SK-N-SH treated with all-trans-retinoic acid at 6 μM for 48 hours (cell line): ENCODE results near the gene GLP1R.

Experiments used
- ATAC-seq: fragments of 200-7000 bp; cut with Tn5 transposase; 3 replicates; pipeline ENCODE4 v1.9.1; 2020; ENCODE audit warnings: mild to moderate bottlenecking, moderate library complexity
- ARNTL ChIP-seq: fragments of 450-650 bp; formaldehyde crosslinking; IDR thresholded peaks from 2 replicates; pipeline ENCODE4 v1.5.0; 2020; ENCODE audit warnings: low read depth, mild to moderate bottlenecking, moderate library complexity, borderline replicate concordance
- BACH2 ChIP-seq: fragments of 250-450 bp; sonication (Bioruptor Pico); IDR thresholded peaks from 2 replicates; pipeline ENCODE4 v1.9.0; 2021; ENCODE audit warnings: mild to moderate bottlenecking, borderline replicate concordance
- CSDC2 ChIP-seq: fragments of 250-450 bp; sonication (Bioruptor Pico); IDR thresholded peaks from 2 replicates; pipeline ENCODE4 v1.5.0; 2020; ENCODE audit warnings: mild to moderate bottlenecking, moderate library complexity
- ESRRG ChIP-seq: fragments of 250-450 bp; sonication (Bioruptor Pico); IDR thresholded peaks from 2 replicates; pipeline ENCODE4 v1.6.1; 2021; ENCODE audit warnings: mild to moderate bottlenecking
- GLIS3 ChIP-seq: fragments of 250-450 bp; sonication (Bioruptor Pico); IDR thresholded peaks from 2 replicates; pipeline ENCODE4 v1.5.0; 2020; ENCODE audit warnings: mild to moderate bottlenecking, moderate library complexity
- ISL1 ChIP-seq: fragments of 250-450 bp; sonication (Bioruptor Pico); IDR thresholded peaks from 2 replicates; pipeline ENCODE4 v2.1.2; 2022; ENCODE audit warnings: mild to moderate bottlenecking, moderate library complexity
- OSR1 ChIP-seq: fragments of 250-450 bp; sonication (Bioruptor Pico); IDR thresholded peaks from 2 replicates; pipeline ENCODE4 v1.8.0; 2022; ENCODE audit warnings: moderate library complexity, mild to moderate bottlenecking, inconsistent platforms
- PPARA ChIP-seq: fragments of 250-450 bp; sonication (Bioruptor Pico); IDR thresholded peaks from 2 replicates; pipeline ENCODE4 v1.5.0; 2020; ENCODE audit warnings: mild to moderate bottlenecking, borderline replicate concordance
- RARB ChIP-seq: fragments of 250-450 bp; sonication (Bioruptor Pico); IDR thresholded peaks from 2 replicates; pipeline ENCODE4 v1.8.0; 2021; ENCODE audit warnings: mild to moderate bottlenecking, moderate library complexity
- SNAI2 ChIP-seq: fragments of 250-450 bp; sonication (Bioruptor Pico); IDR thresholded peaks from 2 replicates; pipeline ENCODE4 v1.5.0; 2020; ENCODE audit warnings: mild to moderate bottlenecking, moderate library complexity
- TCF4 ChIP-seq: fragments of 250-450 bp; sonication (Bioruptor Pico); IDR thresholded peaks from 2 replicates; pipeline ENCODE4 v1.8.0; 2021; ENCODE audit warnings: mild to moderate bottlenecking, moderate library complexity, borderline replicate concordance
- TOX ChIP-seq: fragments of 250-450 bp; sonication (Bioruptor Pico); IDR thresholded peaks from 2 replicates; pipeline ENCODE4 v1.8.0; 2021; ENCODE audit warnings: mild to moderate bottlenecking, moderate library complexity, borderline replicate concordance
- TSHZ2 ChIP-seq: fragments of 250-450 bp; sonication (Bioruptor Pico); IDR thresholded peaks from 2 replicates; pipeline ENCODE4 v1.5.0; 2020; ENCODE audit warnings: mild to moderate bottlenecking, moderate library complexity
- ZC3H10 ChIP-seq: fragments of 250-450 bp; sonication (Bioruptor Pico); IDR thresholded peaks from 2 replicates; pipeline ENCODE4 v1.5.1; 2021; ENCODE audit warnings: mild to moderate bottlenecking, moderate library complexity
- ZFP3 ChIP-seq: fragments of 250-450 bp; sonication (Bioruptor Pico); IDR thresholded peaks from 2 replicates; pipeline ENCODE4 v1.5.0; 2020; ENCODE audit warnings: mild to moderate bottlenecking, moderate library complexity
- ZFP30 ChIP-seq: fragments of 450-650 bp; formaldehyde crosslinking; IDR thresholded peaks from 2 replicates; pipeline ENCODE4 v1.5.0; 2022; ENCODE audit warnings: mild to moderate bottlenecking, moderate library complexity
- ZNF565 ChIP-seq: fragments of 450-650 bp; formaldehyde crosslinking; conservative IDR thresholded peaks from 2 replicates; pipeline ENCODE4 v1.5.0; 2020; ENCODE audit warnings: low read depth, mild to moderate bottlenecking, moderate library complexity
- ZNF70 ChIP-seq: fragments of 450-650 bp; formaldehyde crosslinking; IDR thresholded peaks from 2 replicates; pipeline ENCODE4 v1.5.0; 2020; ENCODE audit warnings: mild to moderate bottlenecking, moderate library complexity
- ZNF8 ChIP-seq: fragments of 450-650 bp; formaldehyde crosslinking; IDR thresholded peaks from 2 replicates; pipeline ENCODE4 v1.5.0; 2020; ENCODE audit warnings: mild to moderate bottlenecking, moderate library complexity
- TF ChIP-seq, protein P1 (sequence below): fragments of 250-450 bp; sonication (Bioruptor Pico); IDR thresholded peaks from 2 replicates; pipeline ENCODE4 v1.8.0; 2020; ENCODE audit warnings: mild to moderate bottlenecking, moderate library complexity, borderline replicate concordance
- TF ChIP-seq, protein P2 (sequence below): fragments of 250-450 bp; sonication (Bioruptor Pico); IDR thresholded peaks from 2 replicates; pipeline ENCODE4 v1.8.0; 2021; ENCODE audit warnings: low read depth, mild to moderate bottlenecking, moderate library complexity, borderline replicate concordance
- TF ChIP-seq, protein P3 (sequence below): fragments of 250-450 bp; sonication (Bioruptor Pico); IDR thresholded peaks from 2 replicates; pipeline ENCODE4 v1.5.1; 2020; ENCODE audit warnings: low read depth, mild to moderate bottlenecking, moderate library complexity

GLP1R gene

DNA sequence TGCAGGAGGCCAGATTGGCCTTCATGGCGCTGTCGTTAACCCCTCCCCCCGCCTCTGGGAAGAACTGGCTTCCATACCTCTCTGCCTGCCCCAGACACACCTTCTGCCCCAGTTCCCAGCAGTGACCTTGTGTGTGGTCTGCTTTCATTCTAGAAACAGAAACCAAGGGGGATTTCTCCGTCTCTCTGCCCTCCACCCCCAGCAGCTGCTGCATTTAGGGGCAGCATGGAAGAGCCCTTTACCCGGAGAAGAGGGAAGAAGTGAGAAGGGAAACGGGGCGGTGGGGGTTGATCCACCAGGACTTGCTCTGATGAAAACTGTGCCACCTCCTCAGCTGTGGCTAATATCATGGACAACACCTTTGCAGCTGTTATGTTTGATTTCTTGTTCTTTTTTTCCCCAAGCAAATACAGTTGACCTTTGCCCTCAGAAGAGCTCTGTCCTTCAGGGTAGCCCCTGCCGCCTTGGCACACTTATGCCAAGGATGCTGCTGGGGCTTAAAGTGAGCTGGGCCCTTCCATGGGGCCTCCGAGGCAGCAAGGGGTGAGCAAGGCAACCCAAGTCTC is 6.1 kb downstream of the GLP1R start (continued):
- TF ChIP-seq TSHZ2 (CRISPR knock-in tag) (no peak), RARB (CRISPR knock-in tag) (no peak), ZNF8 (CRISPR knock-in tag) (no peak), PPARA (CRISPR knock-in tag) (no peak), ZFP3 (CRISPR knock-in tag) (no peak)

DNA sequence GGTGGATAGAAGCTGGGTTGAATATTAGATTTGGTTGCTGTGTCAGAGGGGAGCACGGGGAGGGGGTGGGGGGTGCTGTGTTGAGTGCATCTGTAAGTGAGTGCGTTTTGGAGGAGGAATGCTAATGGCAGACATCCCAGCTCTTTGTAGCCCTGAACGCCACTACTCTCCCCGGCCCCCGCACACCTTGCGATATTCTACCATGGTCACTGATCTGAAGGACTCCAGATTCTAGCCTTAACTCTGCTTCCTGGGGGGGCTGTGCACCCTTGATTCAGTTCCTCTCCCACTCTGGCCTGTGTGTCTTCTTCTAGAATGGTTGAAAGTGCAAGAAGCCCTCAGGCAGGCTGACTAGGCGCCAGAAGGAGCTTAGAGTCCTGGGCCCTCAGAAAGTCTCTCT is 7.1 kb downstream of the GLP1R start:
- TF ChIP-seq, protein P1, sequence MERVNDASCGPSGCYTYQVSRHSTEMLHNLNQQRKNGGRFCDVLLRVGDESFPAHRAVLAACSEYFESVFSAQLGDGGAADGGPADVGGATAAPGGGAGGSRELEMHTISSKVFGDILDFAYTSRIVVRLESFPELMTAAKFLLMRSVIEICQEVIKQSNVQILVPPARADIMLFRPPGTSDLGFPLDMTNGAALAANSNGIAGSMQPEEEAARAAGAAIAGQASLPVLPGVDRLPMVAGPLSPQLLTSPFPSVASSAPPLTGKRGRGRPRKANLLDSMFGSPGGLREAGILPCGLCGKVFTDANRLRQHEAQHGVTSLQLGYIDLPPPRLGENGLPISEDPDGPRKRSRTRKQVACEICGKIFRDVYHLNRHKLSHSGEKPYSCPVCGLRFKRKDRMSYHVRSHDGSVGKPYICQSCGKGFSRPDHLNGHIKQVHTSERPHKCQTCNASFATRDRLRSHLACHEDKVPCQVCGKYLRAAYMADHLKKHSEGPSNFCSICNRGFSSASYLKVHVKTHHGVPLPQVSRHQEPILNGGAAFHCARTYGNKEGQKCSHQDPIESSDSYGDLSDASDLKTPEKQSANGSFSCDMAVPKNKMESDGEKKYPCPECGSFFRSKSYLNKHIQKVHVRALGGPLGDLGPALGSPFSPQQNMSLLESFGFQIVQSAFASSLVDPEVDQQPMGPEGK: no peak
- TF ChIP-seq TCF4 (CRISPR knock-in tag) (no peak), ESRRG (CRISPR knock-in tag) (no peak), ARNTL (CRISPR knock-in tag) (no peak), BACH2 (no peak), TOX (CRISPR knock-in tag) (no peak), CSDC2 (no peak), ZNF70 (CRISPR knock-in tag) (no peak), ISL1 (CRISPR knock-in tag) (no peak), ZNF565 (CRISPR knock-in tag) (no peak), ZFP3 (CRISPR knock-in tag) (no peak), RARB (CRISPR knock-in tag) (no peak), ZFP30 (CRISPR knock-in tag) (no peak), PPARA (CRISPR knock-in tag) (no peak)
- no peak for ATAC-seq

DNA sequence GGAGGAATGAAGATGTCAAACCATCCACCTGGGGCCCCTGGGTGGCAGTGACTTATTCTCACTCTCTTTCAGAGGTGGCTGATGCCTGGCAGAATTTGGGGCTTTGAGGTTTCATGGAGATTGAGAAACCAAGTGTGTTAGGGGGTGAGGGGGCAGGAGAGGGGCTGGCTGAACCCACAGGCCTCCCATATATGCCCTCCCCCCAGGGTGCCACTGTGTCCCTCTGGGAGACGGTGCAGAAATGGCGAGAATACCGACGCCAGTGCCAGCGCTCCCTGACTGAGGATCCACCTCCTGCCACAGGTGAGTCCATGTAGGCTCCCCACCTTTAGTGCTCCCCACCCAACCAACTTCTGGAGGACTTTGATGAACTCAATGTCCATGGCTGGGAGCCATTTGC is 7.6 kb downstream of the GLP1R start:
- no peak for TF ChIP-seq ISL1 (CRISPR knock-in tag)
- TF ChIP-seq PPARA (CRISPR knock-in tag): no peak
- TF ChIP-seq, protein P2, sequence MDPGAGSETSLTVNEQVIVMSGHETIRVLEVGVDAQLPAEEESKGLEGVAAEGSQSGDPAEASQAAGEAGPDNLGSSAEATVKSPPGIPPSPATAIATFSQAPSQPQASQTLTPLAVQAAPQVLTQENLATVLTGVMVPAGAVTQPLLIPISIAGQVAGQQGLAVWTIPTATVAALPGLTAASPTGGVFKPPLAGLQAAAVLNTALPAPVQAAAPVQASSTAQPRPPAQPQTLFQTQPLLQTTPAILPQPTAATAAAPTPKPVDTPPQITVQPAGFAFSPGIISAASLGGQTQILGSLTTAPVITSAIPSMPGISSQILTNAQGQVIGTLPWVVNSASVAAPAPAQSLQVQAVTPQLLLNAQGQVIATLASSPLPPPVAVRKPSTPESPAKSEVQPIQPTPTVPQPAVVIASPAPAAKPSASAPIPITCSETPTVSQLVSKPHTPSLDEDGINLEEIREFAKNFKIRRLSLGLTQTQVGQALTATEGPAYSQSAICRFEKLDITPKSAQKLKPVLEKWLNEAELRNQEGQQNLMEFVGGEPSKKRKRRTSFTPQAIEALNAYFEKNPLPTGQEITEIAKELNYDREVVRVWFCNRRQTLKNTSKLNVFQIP: no peak
- TF ChIP-seq TSHZ2 (CRISPR knock-in tag): no peak
- no peak for TF ChIP-seq ZNF70 (CRISPR knock-in tag)
- TF ChIP-seq OSR1 (CRISPR knock-in tag): no peak
- TF ChIP-seq, protein P3, sequence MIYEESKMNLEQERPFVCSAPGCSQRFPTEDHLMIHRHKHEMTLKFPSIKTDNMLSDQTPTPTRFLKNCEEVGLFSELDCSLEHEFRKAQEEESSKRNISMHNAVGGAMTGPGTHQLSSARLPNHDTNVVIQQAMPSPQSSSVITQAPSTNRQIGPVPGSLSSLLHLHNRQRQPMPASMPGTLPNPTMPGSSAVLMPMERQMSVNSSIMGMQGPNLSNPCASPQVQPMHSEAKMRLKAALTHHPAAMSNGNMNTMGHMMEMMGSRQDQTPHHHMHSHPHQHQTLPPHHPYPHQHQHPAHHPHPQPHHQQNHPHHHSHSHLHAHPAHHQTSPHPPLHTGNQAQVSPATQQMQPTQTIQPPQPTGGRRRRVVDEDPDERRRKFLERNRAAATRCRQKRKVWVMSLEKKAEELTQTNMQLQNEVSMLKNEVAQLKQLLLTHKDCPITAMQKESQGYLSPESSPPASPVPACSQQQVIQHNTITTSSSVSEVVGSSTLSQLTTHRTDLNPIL (CRISPR knock-in tag): no peak
- TF ChIP-seq TOX (CRISPR knock-in tag): no peak
- TF ChIP-seq, protein P1: no peak
- TF ChIP-seq ZNF565 (CRISPR knock-in tag): no peak
- TF ChIP-seq ZC3H10: no peak
- no peak for TF ChIP-seq CSDC2
- TF ChIP-seq GLIS3 (CRISPR knock-in tag): no peak
- TF ChIP-seq ZFP30 (CRISPR knock-in tag): no peak
- TF ChIP-seq TCF4 (CRISPR knock-in tag): no peak
- TF ChIP-seq BACH2: no peak
- no peak for TF ChIP-seq SNAI2 (CRISPR knock-in tag)
- TF ChIP-seq RARB (CRISPR knock-in tag): no peak
- no peak for TF ChIP-seq ZFP3 (CRISPR knock-in tag)
- ATAC-seq: no peak
